Measurements from ENCODE around the gene CYP2D6.
"Not testable (repeated sequence)": the region's sequence is repeated elsewhere in the genome, so short reads cannot be mapped to it uniquely, and the experiment has no call there.

The CYP2D6 gene

GRCh38 chr22:42130639-42131431 is at the start of gene CYP2D6:
Gene CYP2D6, minus strand, starts transcription at chr22:42130810. Its CDS starts 19 bp downstream, at chr22:42130791.
- DNase-seq (ENCODE audit: low read depth in 1 of 2, low spot score in 1 of 2); in situ Hi-C loops (cut with HindIII; ENCODE audit: low pct_unique_long_range_greater_than_20kb, low sequenced_read_pairs): not testable (repeated sequence)

GRCh38 chr22:42179616-42180015 is 49.0 kb upstream of the CYP2D6 start:
- no peak for DNase-seq (ENCODE audit: low read depth in 1 of 2, low spot score in 1 of 2)
- no peak for TF ChIP-seq JUND (IDR thresholded peaks at IDR 0.05; ENCODE audit: low read depth)
- in situ Hi-C loops (cut with HindIII; ENCODE audit: low pct_unique_long_range_greater_than_20kb, low sequenced_read_pairs): no loop called here

- in situ Hi-C loops (cut with HindIII; ENCODE audit: low pct_unique_long_range_greater_than_20kb, low sequenced_read_pairs): no loop called here
- no peak for TF ChIP-seq JUND (IDR thresholded peaks at IDR 0.05; ENCODE audit: low read depth)
- DNase-seq (ENCODE audit: low read depth in 1 of 2, low spot score in 1 of 2): no peak
Measured at GRCh38 chr22:42178910-42179519, 48.4 kb upstream of the CYP2D6 start.

GRCh38 chr22:42177891-42178336 is 47.3 kb upstream of the CYP2D6 start:
- in situ Hi-C loops (cut with HindIII; ENCODE audit: low pct_unique_long_range_greater_than_20kb, low sequenced_read_pairs): no loop called here
- TF ChIP-seq JUND (IDR thresholded peaks at IDR 0.05; ENCODE audit: low read depth): no peak
- DNase-seq (ENCODE audit: low read depth in 1 of 2, low spot score in 1 of 2): no peak

GRCh38 chr22:42176255-42176915 is 45.8 kb upstream of the CYP2D6 start:
- no peak for TF ChIP-seq JUND (IDR thresholded peaks at IDR 0.05; ENCODE audit: low read depth)
- in situ Hi-C loops (cut with HindIII; ENCODE audit: low pct_unique_long_range_greater_than_20kb, low sequenced_read_pairs): no loop called here
- DNase-seq (ENCODE audit: low read depth in 1 of 2, low spot score in 1 of 2): no peak

- in situ Hi-C loops (cut with HindIII; ENCODE audit: low pct_unique_long_range_greater_than_20kb, low sequenced_read_pairs): no loop called here
- no peak for TF ChIP-seq JUND (IDR thresholded peaks at IDR 0.05; ENCODE audit: low read depth)
- no peak for DNase-seq (ENCODE audit: low read depth in 1 of 2, low spot score in 1 of 2)
Measured at GRCh38 chr22:42174062-42174461, 43.5 kb upstream of the CYP2D6 start.

GRCh38 chr22:42173183-42173926 is 42.7 kb upstream of the CYP2D6 start:
- no peak for DNase-seq (ENCODE audit: low read depth in 1 of 2, low spot score in 1 of 2)
- in situ Hi-C loops (cut with HindIII; ENCODE audit: low pct_unique_long_range_greater_than_20kb, low sequenced_read_pairs): no loop called here
- TF ChIP-seq JUND (IDR thresholded peaks at IDR 0.05; ENCODE audit: low read depth): no peak

GRCh38 chr22:42172773-42173172 is 42.2 kb upstream of the CYP2D6 start:
- no peak for TF ChIP-seq JUND (IDR thresholded peaks at IDR 0.05; ENCODE audit: low read depth)
- in situ Hi-C loops (cut with HindIII; ENCODE audit: low pct_unique_long_range_greater_than_20kb, low sequenced_read_pairs): no loop called here
- DNase-seq (ENCODE audit: low read depth in 1 of 2, low spot score in 1 of 2): no peak

- no peak for TF ChIP-seq JUND (IDR thresholded peaks at IDR 0.05; ENCODE audit: low read depth)
- in situ Hi-C loops (cut with HindIII; ENCODE audit: low pct_unique_long_range_greater_than_20kb, low sequenced_read_pairs): no loop called here
- no peak for DNase-seq (ENCODE audit: low read depth in 1 of 2, low spot score in 1 of 2)
Measured at GRCh38 chr22:42171946-42172719, 41.5 kb upstream of the CYP2D6 start.

GRCh38 chr22:42171417-42171816 is 40.8 kb upstream of the CYP2D6 start:
- DNase-seq (ENCODE audit: low read depth in 1 of 2, low spot score in 1 of 2): no peak
- in situ Hi-C loops (cut with HindIII; ENCODE audit: low pct_unique_long_range_greater_than_20kb, low sequenced_read_pairs): no loop called here
- no peak for TF ChIP-seq JUND (IDR thresholded peaks at IDR 0.05; ENCODE audit: low read depth)

- in situ Hi-C loops (cut with HindIII; ENCODE audit: low pct_unique_long_range_greater_than_20kb, low sequenced_read_pairs): no loop called here
- DNase-seq (ENCODE audit: low read depth in 1 of 2, low spot score in 1 of 2): no peak
- no peak for TF ChIP-seq JUND (IDR thresholded peaks at IDR 0.05; ENCODE audit: low read depth)
Measured at GRCh38 chr22:42170946-42171345, 40.3 kb upstream of the CYP2D6 start.

- TF ChIP-seq JUND (IDR thresholded peaks at IDR 0.05; ENCODE audit: low read depth): no peak
- in situ Hi-C loops (cut with HindIII; ENCODE audit: low pct_unique_long_range_greater_than_20kb, low sequenced_read_pairs): no loop called here
- peak; percentile 74 to 76 for DNase-seq (ENCODE audit: low read depth in 1 of 2, low spot score in 1 of 2)
Measured at GRCh38 chr22:42169055-42169469, 38.5 kb upstream of the CYP2D6 start.

Measured in T47D (cell line).